NB4 (cell line): ENCODE data around the gene UBN2.
"Not testable (repeated sequence)": the region's sequence is repeated elsewhere in the genome, so short reads cannot be mapped to it uniquely, and the experiment has no call there.

Experiments
- DNase-seq: peaks from one replicate; pipeline ENCODE4 v3.0.0; 2010; ENCODE audit warnings: low read depth
- H3K4me3 ChIP-seq: one replicate; pipeline ENCODE4 v1.5.1; 2011; ENCODE audit warnings: mild to moderate bottlenecking, low read depth, low read length, moderate library complexity
- CTCF ChIP-seq: IDR thresholded peaks from one replicate; pipeline ENCODE4 v1.5.1; 2012; ENCODE audit warnings: low read depth, low read length
- MAX ChIP-seq: IDR thresholded peaks from 2 replicates; pipeline ENCODE4 v1.6.1; 2011; ENCODE audit warnings: low read depth, low read length
- MYC ChIP-seq: IDR thresholded peaks from 2 replicates; pipeline ENCODE4 v1.6.1; 2011; ENCODE audit warnings: low read depth, low read length
- POLR2A ChIP-seq: IDR thresholded peaks from 2 replicates; pipeline ENCODE4 v1.6.1; 2011; ENCODE audit warnings: mild to moderate bottlenecking; ENCODE audit not compliant: insufficient read length; ENCODE audit errors: extremely low read depth

UBN2 gene

GRCh38 chr7:139218173-139218572 is 12.9 kb upstream of the UBN2 start:
- H3K4me3 ChIP-seq, result no peak overlapping the region
- no peak for TF ChIP-seq CTCF
- no peak for TF ChIP-seq MYC
- no peak for TF ChIP-seq POLR2A
- TF ChIP-seq MAX, result no peak
- DNase-seq, result no peak

- H3K4me3 ChIP-seq, result no peak overlapping the region
- TF ChIP-seq MAX (no peak), MYC (no peak), CTCF (no peak), POLR2A (no peak)
- no peak for DNase-seq
Measured at GRCh38 chr7:139224219-139224618, 6.8 kb upstream of the UBN2 start.

DNA sequence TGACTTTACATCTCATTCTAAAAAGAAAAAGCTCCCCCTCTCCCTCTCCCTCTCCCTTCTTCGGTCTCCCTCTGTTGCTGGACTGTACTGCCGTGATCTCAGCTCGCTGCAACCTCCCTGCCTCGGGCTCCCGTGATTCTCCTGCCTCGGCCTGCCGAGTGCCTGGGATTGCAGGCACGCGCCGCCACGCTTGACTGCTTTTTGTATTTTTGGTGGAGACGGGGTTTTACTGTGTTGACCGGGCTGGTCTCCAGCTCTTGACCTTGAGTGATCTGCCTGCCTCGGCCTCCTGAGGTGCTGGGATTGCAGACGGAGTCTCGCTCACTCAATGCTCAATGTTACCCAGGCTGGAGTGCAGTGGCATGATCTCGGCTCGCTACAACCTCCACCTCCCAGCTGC is 6.2 kb upstream of the UBN2 start:
- not testable (repeated sequence) for DNase-seq, H3K4me3 ChIP-seq

- not testable (repeated sequence) for DNase-seq, H3K4me3 ChIP-seq
Measured at GRCh38 chr7:139225286-139226157, 5.5 kb upstream of the UBN2 start.

DNA sequence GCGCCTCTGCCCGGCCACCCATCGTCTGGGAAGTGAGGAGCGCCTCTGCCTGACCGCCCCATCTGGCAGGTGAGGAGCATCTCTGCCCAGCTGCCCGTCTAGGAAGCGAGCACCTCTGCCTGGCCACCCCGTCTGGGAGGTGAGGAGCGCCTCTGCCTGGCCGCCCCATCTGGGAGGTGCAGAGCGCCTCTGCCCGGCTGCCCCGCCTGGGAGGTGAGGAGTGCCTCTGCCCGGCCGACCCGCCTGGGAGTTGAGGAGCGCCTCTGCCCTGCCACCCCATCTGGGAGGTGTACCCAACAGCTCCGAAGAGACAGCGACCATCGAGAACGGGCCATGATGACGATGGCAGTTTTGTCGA is 4.9 kb upstream of the UBN2 start:
- not testable (repeated sequence) for DNase-seq, H3K4me3 ChIP-seq

DNA sequence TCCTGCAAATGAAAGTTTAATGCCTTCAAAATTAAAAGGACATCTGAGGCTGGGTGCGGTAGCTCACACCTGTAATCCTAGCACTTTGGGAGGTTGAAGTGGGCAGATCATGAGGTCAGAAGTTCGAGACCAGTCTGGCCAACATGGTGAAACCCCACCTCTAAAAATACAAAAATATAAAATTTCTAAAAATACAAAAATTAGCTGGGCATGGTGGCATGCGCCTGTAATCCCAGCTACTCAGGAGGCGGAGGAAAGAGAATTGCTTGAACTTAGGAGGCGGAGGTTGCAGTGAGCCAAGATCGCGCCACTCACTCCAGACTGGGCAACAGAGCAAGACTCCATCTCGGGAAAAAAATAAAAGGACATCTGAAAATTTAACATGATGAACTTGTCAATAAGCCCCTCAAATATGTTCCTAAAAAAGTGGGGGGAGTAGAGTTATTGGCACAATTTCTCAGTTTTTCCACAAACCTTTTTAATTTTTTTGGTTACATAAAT is 4.0 kb upstream of the UBN2 start:
- H3K4me3 ChIP-seq, DNase-seq: not testable (repeated sequence)

- H3K4me3 ChIP-seq, result peak overlapping the region; percentile 82
- DNase-seq, result no peak
- TF ChIP-seq POLR2A (no peak), MYC (no peak), MAX (no peak), CTCF (no peak)
Measured at GRCh38 chr7:139230023-139230422, 1.0 kb upstream of the UBN2 start.

DNA sequence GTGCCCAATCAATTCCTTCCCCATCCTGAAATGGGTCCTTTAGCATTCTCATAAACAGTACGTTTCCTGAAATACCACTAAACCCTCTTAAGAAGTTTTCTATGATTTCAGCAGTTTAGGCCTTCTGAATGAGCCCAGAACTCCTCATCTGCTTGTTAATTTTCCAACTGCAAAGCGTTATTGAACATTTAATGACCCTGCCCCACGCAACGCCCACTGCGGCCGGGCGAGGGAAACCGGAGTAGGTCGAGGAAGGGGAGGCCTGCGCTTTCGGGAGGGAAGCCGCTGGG is 608 bp upstream of the UBN2 start:
- TF ChIP-seq CTCF (no peak), POLR2A (no peak), MAX (no peak), MYC (no peak)

More for the DNA sequence above, 608 bp upstream of the UBN2 start:
- no peak for DNase-seq
- peak overlapping the region; percentile 82 for H3K4me3 ChIP-seq
